Measurements from ENCODE around the gene NUBPL. TPM values are rescaled to one million over a fixed set of nuclear protein-coding genes. Genes with fewer than 3 reads are reported as not detected.
"Not testable (repeated sequence)": the region's sequence is repeated elsewhere in the genome, so short reads cannot be mapped to it uniquely, and the experiment has no call there.

The NUBPL gene
- total RNA-seq, 1 donor from 2014 or later: 12.5 TPM

GRCh38 chr14:31855262-31855661, 294.1 kb downstream of the NUBPL start:
- Mint-ChIP-seq H3K27me3 (ENCODE audit: unreplicated experiment) (no peaks in the 10 kb centered on the region), H3K4me3 (ENCODE audit: unreplicated experiment) (no peak overlapping the region), H3K36me3 (ENCODE audit: unreplicated experiment) (peaks cover 4% of the 10 kb centered on the region), H3K4me1 (ENCODE audit: low read depth, unreplicated experiment) (no peaks in the 10 kb centered on the region), H3K9me3 (ENCODE audit: unreplicated experiment) (no peaks in the 10 kb centered on the region), H3K27ac (ENCODE audit: unreplicated experiment) (no peak overlapping the region)
- TF ChIP-seq, protein P1, sequence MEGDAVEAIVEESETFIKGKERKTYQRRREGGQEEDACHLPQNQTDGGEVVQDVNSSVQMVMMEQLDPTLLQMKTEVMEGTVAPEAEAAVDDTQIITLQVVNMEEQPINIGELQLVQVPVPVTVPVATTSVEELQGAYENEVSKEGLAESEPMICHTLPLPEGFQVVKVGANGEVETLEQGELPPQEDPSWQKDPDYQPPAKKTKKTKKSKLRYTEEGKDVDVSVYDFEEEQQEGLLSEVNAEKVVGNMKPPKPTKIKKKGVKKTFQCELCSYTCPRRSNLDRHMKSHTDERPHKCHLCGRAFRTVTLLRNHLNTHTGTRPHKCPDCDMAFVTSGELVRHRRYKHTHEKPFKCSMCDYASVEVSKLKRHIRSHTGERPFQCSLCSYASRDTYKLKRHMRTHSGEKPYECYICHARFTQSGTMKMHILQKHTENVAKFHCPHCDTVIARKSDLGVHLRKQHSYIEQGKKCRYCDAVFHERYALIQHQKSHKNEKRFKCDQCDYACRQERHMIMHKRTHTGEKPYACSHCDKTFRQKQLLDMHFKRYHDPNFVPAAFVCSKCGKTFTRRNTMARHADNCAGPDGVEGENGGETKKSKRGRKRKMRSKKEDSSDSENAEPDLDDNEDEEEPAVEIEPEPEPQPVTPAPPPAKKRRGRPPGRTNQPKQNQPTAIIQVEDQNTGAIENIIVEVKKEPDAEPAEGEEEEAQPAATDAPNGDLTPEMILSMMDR (IDR thresholded peaks at IDR 0.05; ENCODE audit: partially characterized antibody, unreplicated experiment): no peak
- no peak for DNase-seq

DNA sequence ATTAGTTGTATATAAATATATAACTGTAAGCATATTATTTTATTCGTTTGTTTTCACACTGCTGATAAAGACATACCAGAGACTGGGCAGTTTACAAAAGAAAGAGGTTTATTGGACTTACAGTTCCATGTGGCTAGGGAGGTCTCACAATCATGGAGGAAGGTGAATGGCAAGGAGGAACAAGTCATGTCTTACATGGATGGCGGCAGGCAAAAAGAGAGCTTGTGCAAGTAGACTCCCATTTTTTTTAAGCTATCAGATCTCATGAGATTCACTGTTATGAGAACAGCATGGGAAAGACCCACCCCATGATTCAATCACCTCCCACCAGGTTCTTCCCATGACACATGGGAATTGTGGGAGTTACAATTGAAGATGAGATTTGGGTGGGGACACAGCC, 294.8 kb downstream of the NUBPL start:
- H3K27ac Mint-ChIP-seq (ENCODE audit: unreplicated experiment): not testable (repeated sequence)

DNA sequence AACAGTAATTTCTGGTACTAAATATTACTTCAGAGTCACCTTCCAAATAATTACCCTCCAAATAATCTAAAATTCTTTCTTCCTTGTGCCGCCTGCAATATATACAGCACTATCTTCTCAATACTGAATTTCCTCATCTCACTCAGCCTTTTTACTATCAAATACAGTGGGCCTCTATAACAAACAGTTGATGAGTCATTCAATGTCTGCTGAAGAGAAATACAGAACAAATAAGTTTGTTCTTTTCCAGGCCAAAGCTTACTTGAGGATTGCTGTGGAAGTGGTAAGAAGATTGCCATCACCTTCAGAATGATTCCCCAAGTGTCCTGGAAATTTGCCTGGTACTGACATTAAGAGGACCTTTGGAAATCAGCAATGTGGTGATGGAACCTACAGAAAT, 297.7 kb downstream of the NUBPL start:
- TF ChIP-seq, protein P1 (IDR thresholded peaks at IDR 0.05; ENCODE audit: partially characterized antibody, unreplicated experiment): no peak
- H3K27me3 Mint-ChIP-seq (ENCODE audit: unreplicated experiment): no peaks in the 10 kb centered on the region
- H3K36me3 Mint-ChIP-seq (ENCODE audit: unreplicated experiment): peaks cover 4% of the 10 kb centered on the region
- no peaks in the 10 kb centered on the region for H3K9me3 Mint-ChIP-seq (ENCODE audit: unreplicated experiment)
- H3K27ac Mint-ChIP-seq (ENCODE audit: unreplicated experiment): no peak overlapping the region
- no peaks in the 10 kb centered on the region for H3K4me1 Mint-ChIP-seq (ENCODE audit: low read depth, unreplicated experiment)
- DNase-seq: no peak
- H3K4me3 Mint-ChIP-seq (ENCODE audit: unreplicated experiment): no peak overlapping the region

More for the DNA sequence above, 294.8 kb downstream of the NUBPL start:
- not testable (repeated sequence) for H3K4me3 Mint-ChIP-seq (ENCODE audit: unreplicated experiment); H3K4me1 Mint-ChIP-seq (ENCODE audit: low read depth, unreplicated experiment); H3K9me3 Mint-ChIP-seq (ENCODE audit: unreplicated experiment); H3K27me3 Mint-ChIP-seq (ENCODE audit: unreplicated experiment); DNase-seq; H3K36me3 Mint-ChIP-seq (ENCODE audit: unreplicated experiment)

DNA sequence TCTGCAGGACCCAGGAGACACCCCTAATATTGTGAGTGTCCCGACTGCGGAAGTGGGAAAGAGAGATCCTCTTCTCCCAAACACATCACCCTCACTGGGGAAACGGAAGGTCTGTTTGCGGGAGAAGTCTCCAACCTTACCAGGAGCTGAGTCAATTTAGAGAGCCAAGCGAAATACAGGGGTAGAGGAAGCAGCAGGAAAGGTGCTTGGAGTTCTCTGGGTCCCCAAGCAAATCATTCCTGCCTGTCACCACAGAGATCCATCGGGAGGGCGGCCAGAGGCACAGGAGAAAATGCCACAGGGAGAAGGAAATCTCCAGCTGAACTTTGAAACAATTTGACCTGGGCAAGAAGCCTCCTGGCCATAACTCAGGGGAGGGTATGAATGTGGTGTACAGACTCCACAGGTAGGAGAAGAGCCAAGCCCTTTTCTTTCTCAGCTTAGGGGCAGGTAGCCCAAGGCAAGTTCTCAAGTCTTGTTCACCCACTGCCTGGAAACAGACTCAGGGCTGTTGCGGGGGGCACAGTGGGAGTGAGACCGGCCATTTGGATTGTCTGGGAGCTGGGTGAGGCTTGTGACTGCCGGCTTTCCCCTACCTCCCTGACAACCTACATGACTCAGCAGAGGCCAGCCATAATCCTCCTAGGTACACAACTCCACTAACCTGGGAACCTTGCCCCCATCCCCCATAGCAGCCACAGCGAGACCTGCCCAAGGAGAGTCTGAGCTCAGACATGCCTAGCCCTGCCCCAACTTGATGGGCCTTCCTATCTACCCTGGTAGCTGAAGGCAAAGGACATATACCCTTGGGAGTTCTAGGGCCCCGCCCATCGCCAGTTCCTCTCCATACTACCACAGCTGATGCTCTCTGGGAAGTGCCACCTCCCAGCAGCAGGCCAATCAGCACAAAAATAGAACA, 304.0 kb downstream of the NUBPL start:
- Mint-ChIP-seq H3K9me3 (ENCODE audit: unreplicated experiment) (peaks cover 8% of the 10 kb centered on the region), H3K4me1 (ENCODE audit: low read depth, unreplicated experiment) (no peaks in the 10 kb centered on the region), H3K27me3 (ENCODE audit: unreplicated experiment) (peaks cover 3% of the 10 kb centered on the region), H3K4me3 (ENCODE audit: unreplicated experiment) (no peak overlapping the region), H3K36me3 (ENCODE audit: unreplicated experiment) (peaks cover 23% of the 10 kb centered on the region), H3K27ac (ENCODE audit: unreplicated experiment) (no peak overlapping the region)
- TF ChIP-seq, protein P1 (IDR thresholded peaks at IDR 0.05; ENCODE audit: partially characterized antibody, unreplicated experiment): no peak
- DNase-seq: no peak

- H3K27ac Mint-ChIP-seq (ENCODE audit: unreplicated experiment): no peak overlapping the region
- H3K9me3 Mint-ChIP-seq (ENCODE audit: unreplicated experiment): peaks cover 8% of the 10 kb centered on the region
- no peak overlapping the region for H3K4me3 Mint-ChIP-seq (ENCODE audit: unreplicated experiment)
- peaks cover 23% of the 10 kb centered on the region for H3K36me3 Mint-ChIP-seq (ENCODE audit: unreplicated experiment)
- peaks cover 3% of the 10 kb centered on the region for H3K27me3 Mint-ChIP-seq (ENCODE audit: unreplicated experiment)
- TF ChIP-seq, protein P1 (IDR thresholded peaks at IDR 0.05; ENCODE audit: partially characterized antibody, unreplicated experiment): no peak
- no peaks in the 10 kb centered on the region for H3K4me1 Mint-ChIP-seq (ENCODE audit: low read depth, unreplicated experiment)
- no peak for DNase-seq
Measured at GRCh38 chr14:31867570-31867969, 306.4 kb downstream of the NUBPL start.

- not testable (repeated sequence) for H3K4me1 Mint-ChIP-seq (ENCODE audit: low read depth, unreplicated experiment); H3K9me3 Mint-ChIP-seq (ENCODE audit: unreplicated experiment)
Measured at GRCh38 chr14:31868096-31868495, 306.9 kb downstream of the NUBPL start.

More at GRCh38 chr14:31868096-31868495, 306.9 kb downstream of the NUBPL start:
- not testable (repeated sequence) for H3K4me3 Mint-ChIP-seq (ENCODE audit: unreplicated experiment); H3K27ac Mint-ChIP-seq (ENCODE audit: unreplicated experiment); DNase-seq; H3K27me3 Mint-ChIP-seq (ENCODE audit: unreplicated experiment)
- peaks cover 23% of the 10 kb centered on the region for H3K36me3 Mint-ChIP-seq (ENCODE audit: unreplicated experiment)

Data from glutamatergic neuron (in vitro differentiated cells).